ENCODE results near the gene RNF6. TPM values are rescaled to one million over a fixed set of nuclear protein-coding genes. Genes with fewer than 3 reads are reported as not detected.

Gene RNF6
- 22.5 to 24.2 TPM (median 22.8 TPM) in 3 replicates for total RNA-seq

- Mint-ChIP-seq H3K27me3 (ENCODE audit: low read depth) (no peaks in the 10 kb centered on the region), H3K27ac (peak within 1 kb of the TSS; percentile 100), H3K4me3 (peak within 1 kb of the TSS; percentile 100), H3K9me3 (no peaks in the 10 kb centered on the region), H3K36me3 (peaks cover 10% of the 10 kb centered on the region), H3K4me1 (peaks cover 28% of the 10 kb centered on the region)
- DNase-seq (ENCODE audit: low spot score in 2 of 2, unreplicated experiment in 2 of 2) = peak; percentile 88 to 91
- TF ChIP-seq, protein P1, sequence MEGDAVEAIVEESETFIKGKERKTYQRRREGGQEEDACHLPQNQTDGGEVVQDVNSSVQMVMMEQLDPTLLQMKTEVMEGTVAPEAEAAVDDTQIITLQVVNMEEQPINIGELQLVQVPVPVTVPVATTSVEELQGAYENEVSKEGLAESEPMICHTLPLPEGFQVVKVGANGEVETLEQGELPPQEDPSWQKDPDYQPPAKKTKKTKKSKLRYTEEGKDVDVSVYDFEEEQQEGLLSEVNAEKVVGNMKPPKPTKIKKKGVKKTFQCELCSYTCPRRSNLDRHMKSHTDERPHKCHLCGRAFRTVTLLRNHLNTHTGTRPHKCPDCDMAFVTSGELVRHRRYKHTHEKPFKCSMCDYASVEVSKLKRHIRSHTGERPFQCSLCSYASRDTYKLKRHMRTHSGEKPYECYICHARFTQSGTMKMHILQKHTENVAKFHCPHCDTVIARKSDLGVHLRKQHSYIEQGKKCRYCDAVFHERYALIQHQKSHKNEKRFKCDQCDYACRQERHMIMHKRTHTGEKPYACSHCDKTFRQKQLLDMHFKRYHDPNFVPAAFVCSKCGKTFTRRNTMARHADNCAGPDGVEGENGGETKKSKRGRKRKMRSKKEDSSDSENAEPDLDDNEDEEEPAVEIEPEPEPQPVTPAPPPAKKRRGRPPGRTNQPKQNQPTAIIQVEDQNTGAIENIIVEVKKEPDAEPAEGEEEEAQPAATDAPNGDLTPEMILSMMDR (IDR thresholded peaks at IDR 0.05; ENCODE audit: unreplicated experiment) = no peak
Observed at GRCh38 chr13:26221721-26222519, at the start of gene RNF6. RNF6 (minus strand) TSS chr13:26222314; CDS start chr13:26219649, 2,665 bp downstream.

DNA sequence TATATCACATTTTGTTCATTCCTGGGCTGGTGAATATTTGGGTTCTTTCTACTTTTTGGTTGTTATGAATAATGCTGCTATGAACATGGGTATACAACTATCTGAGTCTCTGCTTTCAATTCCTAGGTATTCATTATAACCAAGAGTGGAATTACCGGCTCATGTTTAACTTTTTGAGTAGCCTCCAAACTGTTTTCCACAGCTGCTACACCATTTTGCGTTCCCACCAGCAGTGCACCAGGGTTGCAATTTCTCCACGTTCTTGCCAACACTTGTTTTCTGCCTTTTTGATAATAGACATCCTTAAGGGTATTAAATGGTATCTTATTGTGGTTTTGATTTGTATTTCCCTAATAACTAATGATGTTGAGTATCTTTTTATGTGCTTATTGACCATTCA, 48.6 kb upstream of the RNF6 start:
- Mint-ChIP-seq H3K27ac (no peak overlapping the region), H3K4me1 (no peaks in the 10 kb centered on the region), H3K9me3 (no peaks in the 10 kb centered on the region), H3K4me3 (no peak overlapping the region), H3K27me3 (ENCODE audit: low read depth) (no peaks in the 10 kb centered on the region), H3K36me3 (no peaks in the 10 kb centered on the region)
- TF ChIP-seq, protein P1 (IDR thresholded peaks at IDR 0.05; ENCODE audit: unreplicated experiment) = no peak
- DNase-seq (ENCODE audit: low spot score in 2 of 2, unreplicated experiment in 2 of 2) = no peak

DNA sequence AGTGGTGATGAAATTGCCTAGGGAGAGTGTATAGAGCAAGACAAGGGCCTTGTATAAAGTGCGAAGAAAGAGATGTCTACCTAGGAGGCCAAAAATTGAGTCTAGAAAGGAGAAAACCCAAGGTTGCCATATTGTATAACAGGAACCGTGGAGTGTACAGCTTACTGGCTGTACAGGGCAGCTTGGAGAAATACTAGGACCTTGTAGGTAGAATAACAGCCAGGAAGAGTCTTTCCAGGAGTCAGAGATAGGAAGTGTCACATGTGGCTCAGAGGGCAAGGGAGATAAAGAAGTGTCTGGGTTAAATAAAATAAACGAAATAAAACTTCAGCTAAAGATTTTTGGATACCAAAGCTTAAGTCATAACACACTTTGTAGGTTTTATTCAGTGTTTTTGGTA, 44.2 kb upstream of the RNF6 start:
- H3K27ac Mint-ChIP-seq = no peak overlapping the region
- no peak overlapping the region for H3K4me3 Mint-ChIP-seq
- H3K9me3 Mint-ChIP-seq = peaks cover 7% of the 10 kb centered on the region
- TF ChIP-seq, protein P1 (IDR thresholded peaks at IDR 0.05; ENCODE audit: unreplicated experiment) = no peak
- no peak for DNase-seq (ENCODE audit: low spot score in 2 of 2, unreplicated experiment in 2 of 2)
- no peaks in the 10 kb centered on the region for H3K27me3 Mint-ChIP-seq (ENCODE audit: low read depth)
- peaks cover 2% of the 10 kb centered on the region for H3K36me3 Mint-ChIP-seq
- peaks cover 7% of the 10 kb centered on the region for H3K4me1 Mint-ChIP-seq

DNA sequence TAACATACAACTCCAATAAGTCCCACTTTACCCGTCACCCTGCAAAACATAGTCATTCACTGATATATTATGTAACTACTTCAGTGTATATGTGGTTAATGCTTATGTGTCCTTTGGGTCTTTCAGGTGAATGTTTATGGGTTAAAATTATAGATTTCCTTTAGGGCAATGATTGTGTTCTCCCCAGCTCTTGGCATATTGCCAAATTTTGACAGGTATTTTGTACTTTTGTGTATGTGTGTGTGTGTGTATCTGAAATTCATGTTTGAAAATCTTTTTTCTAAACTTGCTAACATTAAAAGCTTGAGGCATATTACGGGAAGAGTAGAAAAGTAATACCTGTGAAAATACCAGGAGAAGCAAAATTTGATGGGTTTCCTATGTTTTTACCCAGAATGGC, 40.0 kb upstream of the RNF6 start:
- DNase-seq (ENCODE audit: low spot score in 2 of 2, unreplicated experiment in 2 of 2) = no peak
- peaks cover 17% of the 10 kb centered on the region for H3K4me1 Mint-ChIP-seq
- H3K36me3 Mint-ChIP-seq = peaks cover 2% of the 10 kb centered on the region
- no peak overlapping the region for H3K27ac Mint-ChIP-seq
- H3K27me3 Mint-ChIP-seq (ENCODE audit: low read depth) = no peaks in the 10 kb centered on the region
- TF ChIP-seq, protein P1 (IDR thresholded peaks at IDR 0.05; ENCODE audit: unreplicated experiment) = no peak
- peaks cover 7% of the 10 kb centered on the region for H3K9me3 Mint-ChIP-seq
- H3K4me3 Mint-ChIP-seq = no peak overlapping the region

GRCh38 chr13:26259634-26260033, 37.5 kb upstream of the RNF6 start:
- H3K4me1 Mint-ChIP-seq = peaks cover 41% of the 10 kb centered on the region
- TF ChIP-seq, protein P1 (IDR thresholded peaks at IDR 0.05; ENCODE audit: unreplicated experiment) = no peak
- no peak overlapping the region for H3K4me3 Mint-ChIP-seq
- no peak overlapping the region for H3K27ac Mint-ChIP-seq
- DNase-seq (ENCODE audit: low spot score in 2 of 2, unreplicated experiment in 2 of 2) = no peak
- H3K36me3 Mint-ChIP-seq = peaks cover 2% of the 10 kb centered on the region
- peaks cover 5% of the 10 kb centered on the region for H3K9me3 Mint-ChIP-seq
- no peaks in the 10 kb centered on the region for H3K27me3 Mint-ChIP-seq (ENCODE audit: low read depth)
